Stimulated activated CD8-positive, alpha-beta memory T cell treated with anti-CD3 and anti-CD28 coated beads, Interleukin-15, amount 100 ng/mL, for 24 hours (primary cell): ENCODE results near the gene TBC1D12.
"Not testable (repeated sequence)": the region's sequence is repeated elsewhere in the genome, so short reads cannot be mapped to it uniquely, and the experiment has no call there.

Experiments
- DNase-seq: peaks from one replicate; pipeline ENCODE4 v3.0.0-alpha.2; 2020; ENCODE audit warnings: low read depth

The TBC1D12 gene

GRCh38 chr10:94402204-94402842, at the start of gene TBC1D12:
Gene TBC1D12, plus strand, starts transcription at chr10:94402541. Its CDS starts 73 bp downstream, at chr10:94402614.
- DNase-seq = no peak

GRCh38 chr10:94353336-94353735, 49.0 kb upstream of the TBC1D12 start:
- DNase-seq = no peak

DNA sequence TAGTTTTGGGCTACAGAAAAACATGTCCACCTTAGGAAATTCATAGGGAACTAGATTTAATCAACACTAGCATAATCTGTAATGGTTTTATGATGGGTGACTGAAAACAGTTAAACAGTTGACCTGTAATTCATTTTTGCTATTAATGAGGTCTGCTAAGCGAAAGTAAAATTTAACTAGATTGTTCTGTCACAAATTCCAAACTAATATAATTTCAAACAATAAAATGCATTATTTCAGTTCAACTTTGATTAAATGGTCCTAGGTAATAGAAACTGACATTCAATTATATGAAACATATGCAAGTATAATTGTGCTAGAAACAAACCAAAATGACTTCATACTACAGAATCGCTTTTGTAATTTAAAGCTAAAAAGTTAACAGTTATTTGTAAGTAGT, 46.5 kb upstream of the TBC1D12 start:
- DNase-seq = no peak

DNA sequence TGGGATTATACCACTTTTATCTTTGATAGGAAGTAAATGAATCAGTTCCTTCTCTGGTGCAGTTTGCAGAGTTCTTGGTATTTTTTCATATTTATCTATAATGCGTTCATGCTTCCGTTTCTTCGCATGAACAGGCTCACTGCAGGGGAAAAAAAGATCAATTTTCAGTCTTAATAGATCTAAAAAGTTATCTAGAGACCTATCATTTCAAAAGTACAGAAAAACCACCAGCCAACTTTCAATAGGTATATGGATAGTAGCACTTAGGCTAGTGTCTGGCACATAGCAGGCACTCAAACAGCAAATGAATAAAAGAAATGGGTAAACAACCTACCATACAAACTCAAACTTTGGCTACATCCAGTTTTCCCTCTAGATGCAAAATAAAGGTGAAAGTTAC, 45.1 kb upstream of the TBC1D12 start:
- DNase-seq = no peak

DNA sequence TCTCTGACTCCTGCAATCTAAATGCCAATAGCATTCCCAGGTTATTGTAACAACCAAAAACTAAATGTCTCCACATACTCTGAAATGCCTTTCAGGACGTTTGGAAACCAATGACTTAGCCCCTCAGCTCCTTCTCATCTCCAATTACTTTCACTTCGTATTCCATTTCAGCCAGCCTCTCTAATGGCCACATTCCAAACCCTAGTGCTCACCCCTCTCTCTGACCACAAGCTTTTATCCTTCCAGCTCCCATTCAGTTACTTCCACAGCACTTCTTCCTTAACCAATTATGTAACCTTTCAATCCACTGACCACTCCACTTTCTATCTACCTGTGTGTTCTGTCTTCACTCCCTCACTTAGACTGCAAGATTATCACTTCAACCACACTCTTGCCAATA, 43.9 kb upstream of the TBC1D12 start:
- DNase-seq = no peak

DNA sequence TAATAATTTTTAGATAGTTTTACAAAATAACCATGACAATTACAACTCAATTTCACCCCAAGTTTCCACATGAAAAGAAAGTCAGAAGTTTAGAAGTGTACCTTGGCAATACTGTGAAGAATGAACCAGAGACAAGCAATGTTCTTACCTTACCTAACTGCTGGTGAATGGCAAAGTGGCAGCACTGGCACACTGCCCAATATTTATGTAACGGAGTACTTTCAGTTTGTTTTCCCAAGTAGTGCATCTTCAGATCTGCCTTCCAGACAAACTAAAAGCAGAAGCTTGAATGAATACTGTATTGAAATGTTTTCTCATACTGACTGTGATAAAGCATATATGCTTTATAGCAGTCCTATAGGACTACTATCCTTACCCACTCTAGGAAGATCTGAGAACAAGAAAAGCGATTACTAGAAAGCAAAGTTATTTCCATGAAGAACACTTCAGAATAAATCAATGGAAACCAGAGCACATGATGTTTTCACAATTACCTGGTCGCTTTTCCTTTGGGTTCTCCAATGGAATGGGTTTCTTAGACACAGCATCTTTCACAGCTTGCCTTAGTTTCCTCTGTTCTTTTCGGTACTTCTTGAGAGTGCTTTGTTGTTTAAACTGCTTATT, 41.1 kb upstream of the TBC1D12 start:
- no peak for DNase-seq

- peak; percentile 96 for DNase-seq
Observed at GRCh38 chr10:94362360-94363250, 39.7 kb upstream of the TBC1D12 start, which contains the start of gene NOC3L. Gene NOC3L, minus strand, starts transcription at chr10:94362939. Its CDS starts 101 bp downstream, at chr10:94362838.

GRCh38 chr10:94363251-94363565, 39.1 kb upstream of the TBC1D12 start:
- DNase-seq = no peak

GRCh38 chr10:94364482-94364881, 37.9 kb upstream of the TBC1D12 start:
- no peak for DNase-seq

- DNase-seq = no peak
Observed at GRCh38 chr10:94366382-94366781, 36.0 kb upstream of the TBC1D12 start.

DNA sequence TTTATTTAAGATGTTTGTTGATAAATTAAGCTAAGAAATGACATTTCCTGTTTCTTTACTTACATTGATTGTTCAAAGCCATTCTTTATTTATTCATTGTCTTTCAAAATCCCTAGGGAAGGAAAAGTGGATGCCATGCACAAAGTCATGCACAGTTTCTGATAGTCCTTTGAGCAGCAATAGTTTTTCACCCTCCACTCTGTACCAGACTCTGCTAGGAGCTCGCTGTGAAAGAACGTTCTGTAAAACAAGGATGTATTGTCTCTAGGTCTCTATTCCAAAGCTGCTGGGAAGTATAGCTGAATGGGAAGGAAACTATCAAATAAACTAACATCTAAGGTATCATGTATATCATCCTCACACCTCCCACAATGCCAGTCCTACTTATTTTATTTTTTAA, 31.8 kb upstream of the TBC1D12 start:
- DNase-seq = no peak

DNA sequence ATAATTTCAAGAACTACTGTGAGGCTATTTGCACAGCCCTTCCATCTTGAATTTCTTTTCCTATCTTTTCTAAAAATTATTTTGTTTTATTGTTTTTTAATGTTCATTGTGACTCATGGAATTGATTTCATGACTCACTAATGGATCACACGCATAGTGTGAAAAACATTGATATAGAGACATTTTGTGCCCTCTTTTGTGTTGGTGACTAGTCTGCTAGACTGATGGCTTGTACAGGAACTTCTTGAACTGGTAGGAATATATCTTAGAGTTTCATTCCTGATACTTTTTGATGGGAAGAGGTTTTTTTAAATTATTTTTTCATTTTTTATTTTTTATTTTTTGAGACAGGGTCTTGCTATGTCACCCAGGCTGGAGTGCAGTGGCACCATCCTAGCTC, 27.0 kb upstream of the TBC1D12 start:
- DNase-seq = no peak

- DNase-seq = no peak
Observed at GRCh38 chr10:94376865-94377264, 25.5 kb upstream of the TBC1D12 start.

DNA sequence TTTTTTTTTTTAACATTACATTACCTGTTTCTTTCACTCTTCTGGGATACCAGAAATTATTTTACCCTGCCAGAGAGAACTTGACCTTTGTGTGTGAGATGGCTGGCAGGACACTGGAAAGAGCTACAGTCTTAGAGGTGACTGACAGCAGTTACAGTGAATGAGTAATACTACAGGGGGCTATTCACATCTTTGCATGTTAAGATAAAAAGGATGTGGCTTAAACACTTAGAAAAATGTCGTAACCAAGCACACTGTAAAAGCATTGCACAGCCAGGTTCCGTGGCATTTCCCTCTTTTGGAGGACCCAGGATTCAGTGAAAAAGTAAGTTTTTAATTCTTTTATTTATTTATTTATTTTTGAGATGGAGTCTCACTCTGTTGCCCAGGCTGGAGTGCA, 18.8 kb upstream of the TBC1D12 start:
- DNase-seq = no peak

- DNase-seq = not testable (repeated sequence)
Observed at GRCh38 chr10:94385733-94386132, 16.6 kb upstream of the TBC1D12 start.

DNA sequence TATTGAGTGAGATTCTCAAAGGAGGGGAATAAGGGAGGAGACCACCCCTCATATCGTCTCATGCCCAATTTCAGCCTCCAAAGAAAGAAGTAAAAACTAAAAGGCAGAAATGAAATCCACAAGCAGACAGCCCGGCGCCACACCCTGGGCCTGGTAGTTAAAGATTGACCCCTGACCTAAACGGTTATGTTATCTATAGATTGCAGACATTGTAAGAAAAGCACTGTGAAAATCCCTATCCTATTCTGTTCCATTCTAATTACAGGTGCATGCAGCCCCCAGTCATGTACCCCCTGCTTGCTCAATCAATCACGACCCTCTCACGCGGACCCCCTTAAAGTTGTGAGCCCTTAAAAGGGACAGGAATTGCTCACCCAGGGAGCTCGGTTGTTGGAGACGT, 10.2 kb upstream of the TBC1D12 start:
- DNase-seq = not testable (repeated sequence)

- no peak for DNase-seq
Observed at GRCh38 chr10:94397549-94398370, 4.6 kb upstream of the TBC1D12 start.

DNA sequence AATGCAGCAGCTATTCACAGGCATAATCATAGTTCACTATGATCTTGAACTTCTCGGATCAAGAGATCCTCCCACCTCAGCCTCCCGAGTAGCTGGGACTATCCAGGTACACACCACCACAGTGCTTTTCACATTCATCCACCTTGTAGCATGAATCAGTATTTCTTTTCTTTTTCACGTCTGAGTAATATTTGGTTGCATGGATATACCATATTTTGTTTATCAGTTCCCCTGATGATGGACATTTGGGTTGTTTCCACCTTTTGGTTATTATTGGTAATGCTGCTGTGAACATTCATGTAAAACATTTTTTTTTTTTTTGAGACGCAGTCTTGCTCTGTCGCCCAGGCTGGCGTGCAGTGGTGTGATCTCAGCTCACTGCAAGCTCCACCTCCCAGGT, 3.6 kb upstream of the TBC1D12 start:
- DNase-seq = no peak

GRCh38 chr10:94402843-94403379, 570 bp downstream of the TBC1D12 start:
- no peak for DNase-seq

GRCh38 chr10:94403380-94404213, 1.3 kb downstream of the TBC1D12 start:
- DNase-seq = no peak

DNA sequence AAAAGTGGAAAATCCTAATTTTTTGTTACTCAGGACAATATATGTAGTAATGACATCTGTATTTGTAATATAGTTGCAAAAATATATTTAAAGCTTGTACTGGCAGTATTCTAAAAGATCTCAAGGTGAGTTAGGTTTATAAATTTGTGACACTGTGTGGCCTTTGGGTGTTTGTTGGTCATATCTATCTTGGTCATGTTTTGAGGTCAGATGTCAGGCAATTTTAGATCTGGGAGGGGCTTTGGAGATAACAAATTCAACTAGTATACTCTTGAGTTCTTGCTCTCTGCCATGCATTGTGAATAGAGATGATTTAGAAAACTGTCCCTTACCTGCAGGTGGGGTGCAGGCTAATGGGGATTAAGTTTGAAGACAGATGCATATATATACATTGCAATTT, 3.1 kb downstream of the TBC1D12 start:
- no peak for DNase-seq
